Measurements from ENCODE around the gene POU4F1.

Gene POU4F1

DNA sequence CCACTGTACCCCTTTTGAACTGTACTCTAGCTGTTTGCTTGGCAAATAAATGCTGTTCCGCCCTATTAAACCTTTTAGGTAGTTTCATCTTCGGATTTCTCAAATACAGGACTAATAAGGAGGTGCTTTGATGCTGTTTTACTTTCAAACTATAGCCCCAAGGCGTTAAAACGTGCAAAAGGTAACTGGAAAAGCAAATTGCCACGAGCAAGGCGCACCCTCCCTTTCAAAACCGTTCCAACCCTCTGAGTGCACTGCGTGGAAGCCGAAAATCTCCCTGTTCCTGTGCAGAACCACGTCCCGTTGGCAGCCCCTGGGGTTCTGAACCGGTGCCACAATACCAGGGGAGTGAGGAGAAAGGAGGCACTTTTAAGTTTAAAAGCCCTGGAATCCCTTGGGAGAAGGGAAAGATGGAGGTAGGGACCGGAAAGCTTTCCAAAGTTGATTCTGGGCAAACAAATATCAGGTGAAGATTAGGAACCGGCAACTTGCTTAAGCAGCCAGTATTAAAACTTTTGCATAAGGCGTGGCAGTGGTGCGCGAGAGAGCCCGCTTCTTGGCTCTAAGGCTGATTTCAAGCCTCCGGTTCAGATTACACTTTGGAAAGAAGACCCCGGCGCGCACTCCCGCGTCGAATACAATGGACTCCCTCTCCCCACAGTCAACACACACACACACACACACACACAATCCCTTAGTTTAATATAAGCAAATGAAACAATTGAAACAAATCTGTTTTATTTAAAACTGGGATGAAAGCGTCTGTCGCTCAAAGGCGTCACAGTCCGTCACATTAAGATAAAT is 9.5 kb downstream of the POU4F1 start:
- no peak for DNase-seq (ENCODE audit: low spot score)

GRCh38 chr13:78593129-78593528 is 10.2 kb downstream of the POU4F1 start:
- DNase-seq (ENCODE audit: low spot score): no peak

DNA sequence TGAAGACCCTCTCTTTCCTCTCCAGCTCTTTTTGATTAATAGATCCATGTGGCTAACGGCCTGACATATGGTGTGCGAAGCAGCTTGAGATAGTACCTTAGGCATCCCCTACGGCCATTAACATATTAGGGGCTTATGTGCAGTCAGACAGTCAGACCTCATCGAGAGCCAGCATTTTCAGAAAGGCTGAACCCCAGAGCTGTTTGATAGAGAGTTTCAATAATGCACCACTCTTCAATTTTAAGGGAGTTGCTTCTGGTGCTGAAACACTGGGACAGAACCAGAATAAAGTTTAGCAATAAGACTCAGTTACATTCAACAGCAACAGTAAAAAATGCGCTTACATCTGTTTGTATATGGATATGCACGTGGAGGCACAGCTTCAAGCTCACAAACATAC is 10.8 kb downstream of the POU4F1 start:
- no peak for DNase-seq (ENCODE audit: low spot score)

DNA sequence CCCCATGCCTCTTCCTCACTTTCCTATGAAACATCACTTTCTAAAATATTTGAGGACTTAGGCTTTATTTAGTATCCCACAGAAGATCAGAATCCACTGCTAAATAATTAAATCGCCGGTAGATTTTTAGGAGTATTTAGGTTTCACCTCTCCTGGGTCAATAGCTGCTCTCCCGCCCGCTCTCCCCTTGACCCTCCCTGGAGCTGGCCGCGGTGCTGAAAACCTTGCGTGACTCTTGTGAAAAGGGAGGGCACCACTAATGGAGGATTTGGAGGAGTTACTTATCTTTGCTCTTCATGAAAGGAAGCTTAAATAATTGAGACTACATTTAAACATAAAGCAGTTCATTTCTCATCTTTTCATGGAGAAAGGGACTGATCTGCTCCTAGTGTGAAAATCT is 14.1 kb downstream of the POU4F1 start:
- no peak for DNase-seq (ENCODE audit: low spot score)

DNA sequence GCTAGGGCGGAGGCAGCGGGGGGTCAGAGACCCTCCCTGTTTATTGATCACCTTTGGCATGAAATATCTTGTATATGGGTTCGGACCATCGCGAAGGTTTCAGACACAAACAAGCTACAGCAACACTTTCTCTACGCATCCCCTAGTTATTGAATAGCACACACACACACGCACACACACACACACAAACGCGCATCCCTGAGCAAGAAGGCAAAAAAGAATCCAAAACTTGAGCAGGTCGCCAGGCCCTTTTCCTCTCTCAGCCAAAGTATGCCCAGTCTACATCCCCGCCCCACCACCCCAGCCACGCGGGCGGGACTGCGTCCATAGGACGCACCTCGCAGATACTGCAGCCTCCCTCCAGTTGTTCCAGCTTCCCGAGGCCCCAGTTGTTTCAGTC is 16.0 kb downstream of the POU4F1 start:
- no peak for DNase-seq (ENCODE audit: low spot score)

GRCh38 chr13:78586706-78587105 is 16.6 kb downstream of the POU4F1 start:
- no peak for DNase-seq (ENCODE audit: low spot score)

DNA sequence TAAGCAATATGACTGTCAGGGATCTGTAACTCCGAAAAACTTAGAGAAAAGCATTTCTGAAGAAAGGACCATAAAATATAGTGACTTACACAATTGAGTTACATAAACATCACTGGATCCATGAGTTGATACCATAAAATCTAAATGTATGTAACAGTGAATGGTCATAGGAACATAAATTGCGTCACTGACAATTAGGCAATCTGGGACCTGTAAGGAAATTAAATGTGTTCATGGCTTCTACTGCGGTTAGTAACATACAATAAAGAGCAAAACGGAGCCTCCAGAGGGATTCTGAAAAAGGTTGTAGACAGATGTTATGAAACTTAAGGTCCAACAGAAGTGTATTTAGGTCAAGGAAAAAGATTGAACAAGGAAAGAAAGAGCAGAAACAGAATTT is 27.1 kb downstream of the POU4F1 start:
- DNase-seq (ENCODE audit: low spot score): no peak

- DNase-seq (ENCODE audit: low spot score): no peak
Measured at GRCh38 chr13:78572459-78572858, 30.9 kb downstream of the POU4F1 start.

GRCh38 chr13:78569029-78569428 is 34.3 kb downstream of the POU4F1 start:
- DNase-seq (ENCODE audit: low spot score): no peak

DNA sequence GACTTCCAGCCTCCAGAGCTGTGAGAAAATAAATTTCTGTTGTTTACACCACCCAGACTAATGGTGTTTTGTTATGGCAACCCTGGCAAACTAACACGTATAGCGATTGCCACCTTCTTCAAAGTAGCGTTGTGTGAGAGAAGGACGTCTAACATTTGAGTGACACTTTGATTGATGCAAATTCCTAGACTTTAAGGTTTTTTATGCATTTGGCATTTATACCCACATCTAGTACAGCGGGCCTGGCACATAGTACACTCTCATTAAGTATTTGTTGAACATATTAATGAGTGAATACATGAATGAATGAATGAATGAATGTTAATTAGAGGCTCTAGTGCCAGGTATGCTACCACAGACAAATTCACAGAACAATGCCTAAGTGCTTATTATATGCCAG is 36.7 kb downstream of the POU4F1 start:
- DNase-seq (ENCODE audit: low spot score): no peak

- no peak for DNase-seq (ENCODE audit: low spot score)
Measured at GRCh38 chr13:78562237-78562889, 41.0 kb downstream of the POU4F1 start.

Measured in kidney capillary endothelial cell (primary cell).